ENCODE measurements around the gene GNB1L.

Gene GNB1L

DNA sequence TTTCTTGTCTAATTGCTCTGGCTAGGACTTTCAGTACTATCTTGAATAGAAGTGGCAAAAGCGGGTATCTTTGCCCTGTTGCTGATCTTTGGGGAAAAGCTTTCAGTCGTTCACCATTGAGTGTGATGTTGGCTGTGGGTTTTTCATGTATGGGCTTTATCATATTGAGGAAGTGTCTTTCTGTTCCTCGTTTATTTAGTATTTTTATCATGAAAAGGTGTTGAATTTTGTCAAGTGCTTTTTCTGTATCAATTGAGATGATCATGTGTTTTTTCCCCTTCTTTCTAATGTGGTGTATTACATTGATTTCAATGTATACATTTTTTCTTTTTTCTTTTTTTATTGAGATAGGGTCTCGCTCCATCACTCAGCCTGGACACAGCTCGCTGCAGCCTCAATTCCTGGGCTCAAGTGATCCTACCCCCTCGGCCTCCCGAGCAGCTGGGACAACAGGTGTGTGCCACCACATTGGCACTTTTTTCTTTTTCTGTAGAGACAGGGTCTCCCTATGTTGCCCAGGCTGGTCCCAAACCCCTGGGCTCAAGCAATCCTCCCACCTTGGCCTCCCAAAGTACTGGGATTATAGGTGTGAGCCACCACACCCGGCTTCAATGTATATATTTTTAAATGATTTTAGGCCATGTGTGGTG lies 5.3 kb upstream of the GNB1L start:
- no peak for DNase-seq

DNA sequence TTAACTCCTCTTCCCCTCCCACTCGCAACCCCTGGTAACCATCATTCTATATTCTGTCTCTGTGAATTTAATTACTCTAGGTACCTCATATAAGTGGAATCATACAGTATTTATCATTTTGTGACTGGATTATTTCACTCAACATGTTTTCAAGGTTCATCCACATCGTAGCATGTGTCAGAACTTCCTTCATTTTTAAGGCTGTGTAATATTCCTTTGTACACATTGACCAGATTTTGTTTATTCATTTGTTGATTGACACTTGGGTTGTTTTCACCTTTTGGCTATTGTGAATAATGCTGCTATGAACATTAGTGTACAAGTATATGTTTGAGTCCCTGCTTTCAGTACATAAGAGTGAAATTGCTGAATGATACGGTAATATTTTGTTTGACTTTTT lies 2.7 kb upstream of the GNB1L start:
- DNase-seq, result no peak

GRCh38 chr22:19855504-19856409 lies 1.1 kb upstream of the GNB1L start:
- peak; percentile 71 for DNase-seq

- peak; percentile 25 for DNase-seq
Measured at GRCh38 chr22:19853879-19854777, 546 bp downstream of the GNB1L start.

- no peak for DNase-seq
Measured at GRCh38 chr22:19853058-19853878, 1.4 kb downstream of the GNB1L start.

DNA sequence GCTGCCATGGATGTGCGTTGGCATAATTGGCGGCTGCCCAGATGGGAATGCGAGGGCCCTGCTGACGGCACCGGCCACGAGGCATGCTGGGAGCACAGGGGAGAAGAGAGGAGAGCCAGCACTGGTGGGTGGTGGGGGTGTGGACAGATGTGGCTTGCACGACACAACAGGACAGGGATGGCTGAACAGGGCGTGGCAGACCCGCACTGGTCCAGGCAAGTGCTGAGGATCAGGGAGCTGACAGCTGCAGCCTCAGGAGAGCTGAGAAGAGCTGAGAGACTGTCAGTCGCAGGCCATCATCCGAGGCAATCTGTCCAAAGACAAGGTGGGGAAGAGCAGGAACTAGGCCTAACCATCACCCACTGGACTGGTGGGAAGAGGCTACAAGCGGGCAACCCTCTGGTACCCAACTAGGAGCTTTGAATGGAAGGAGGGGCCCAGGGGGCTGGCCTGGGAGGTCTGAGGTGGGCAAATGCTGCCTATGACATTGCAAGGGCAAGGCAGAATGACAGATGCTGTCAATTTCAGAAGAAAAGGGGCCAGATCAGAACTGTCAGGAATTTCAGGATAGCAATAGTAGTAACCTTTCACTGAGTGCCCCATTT lies 2.4 kb downstream of the GNB1L start:
- no peak for DNase-seq

DNA sequence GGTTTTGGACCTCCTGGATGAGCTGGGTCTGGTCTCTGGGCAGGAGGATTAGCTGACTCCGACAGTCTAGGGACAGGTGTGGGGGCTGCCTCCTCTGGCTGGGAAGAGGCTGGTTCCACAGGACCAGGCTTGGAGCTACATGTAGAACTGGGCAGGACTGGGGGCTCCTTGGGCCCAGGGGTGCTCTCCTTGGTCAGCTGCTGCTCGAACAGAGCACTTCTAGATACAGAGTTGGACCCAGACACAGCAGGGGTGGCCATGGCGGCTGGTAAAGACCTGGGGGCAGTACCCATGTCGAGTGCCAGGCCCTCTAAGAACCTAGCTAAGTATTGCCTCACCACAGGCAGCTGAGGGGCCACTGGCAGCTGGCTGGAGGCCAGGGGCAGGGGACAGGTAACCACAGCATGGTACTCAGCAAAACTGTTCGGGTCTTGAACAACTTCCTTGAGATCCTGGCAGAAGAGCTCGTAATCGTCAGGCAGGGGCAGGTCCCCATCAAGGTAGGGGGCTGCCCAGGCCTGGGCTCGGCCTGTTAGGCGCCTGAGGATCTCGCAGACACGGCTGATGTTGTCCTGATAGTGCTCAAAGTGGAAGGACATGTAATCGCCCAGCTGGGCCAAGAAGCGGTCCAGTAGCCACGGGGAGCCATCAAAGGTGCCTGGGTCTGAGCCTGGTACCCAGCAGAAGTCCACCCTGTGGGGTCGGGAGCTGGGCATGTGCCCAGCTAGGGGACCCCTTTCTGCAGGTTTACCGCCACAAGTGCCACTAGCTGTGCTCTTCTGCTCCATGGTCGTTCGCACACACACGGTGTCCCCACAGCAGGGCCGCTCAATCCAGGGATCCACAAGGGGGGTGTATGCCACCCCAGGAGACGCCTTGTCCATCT lies 3.1 kb downstream of the GNB1L start:
- no peak for DNase-seq

- no peak for DNase-seq
Measured at GRCh38 chr22:19850763-19851109, 3.9 kb downstream of the GNB1L start.

DNA sequence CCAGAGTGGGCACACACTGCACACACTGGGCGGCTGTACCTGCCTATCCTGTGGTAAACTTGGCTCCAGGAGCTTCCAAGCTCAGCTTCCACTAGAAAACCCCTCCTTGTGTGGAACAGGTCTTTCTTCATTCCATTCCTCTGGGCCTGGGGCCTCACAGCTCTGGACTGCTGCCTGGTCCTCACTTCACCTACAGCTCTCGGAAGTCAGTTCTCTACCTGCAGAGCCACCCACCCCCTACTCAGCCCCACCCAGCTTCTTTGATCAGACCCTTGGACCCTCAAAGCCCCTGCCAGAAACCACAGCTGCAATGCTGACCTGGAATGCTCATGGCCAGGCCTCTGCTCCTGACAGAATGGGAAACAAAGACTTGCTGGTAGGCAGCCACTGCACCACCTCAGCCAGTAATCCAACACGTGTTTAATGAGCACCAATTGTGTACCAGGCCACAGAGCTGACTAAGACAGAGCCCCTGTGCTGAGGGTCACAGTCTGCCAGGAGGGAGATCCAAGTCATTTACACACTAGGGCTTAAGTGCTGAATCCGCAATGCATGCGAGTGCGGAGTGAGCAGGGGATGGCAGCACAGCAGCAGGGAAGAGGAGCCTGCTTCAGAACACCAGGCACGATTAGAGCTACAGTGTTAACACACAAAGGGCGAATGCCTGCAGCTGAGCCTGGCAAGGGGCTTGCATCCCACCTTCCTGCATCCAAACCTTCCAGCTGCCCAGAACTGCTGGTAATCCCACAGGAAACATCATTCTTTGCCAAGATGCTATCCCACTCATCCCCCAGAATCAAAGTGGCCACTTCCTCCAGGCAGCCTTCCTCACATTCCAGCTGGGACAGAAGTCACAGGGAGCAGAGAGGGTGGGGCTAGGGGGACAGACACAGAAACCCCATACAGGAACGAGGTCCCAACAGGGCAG lies 4.6 kb downstream of the GNB1L start:
- no peak for DNase-seq

DNA sequence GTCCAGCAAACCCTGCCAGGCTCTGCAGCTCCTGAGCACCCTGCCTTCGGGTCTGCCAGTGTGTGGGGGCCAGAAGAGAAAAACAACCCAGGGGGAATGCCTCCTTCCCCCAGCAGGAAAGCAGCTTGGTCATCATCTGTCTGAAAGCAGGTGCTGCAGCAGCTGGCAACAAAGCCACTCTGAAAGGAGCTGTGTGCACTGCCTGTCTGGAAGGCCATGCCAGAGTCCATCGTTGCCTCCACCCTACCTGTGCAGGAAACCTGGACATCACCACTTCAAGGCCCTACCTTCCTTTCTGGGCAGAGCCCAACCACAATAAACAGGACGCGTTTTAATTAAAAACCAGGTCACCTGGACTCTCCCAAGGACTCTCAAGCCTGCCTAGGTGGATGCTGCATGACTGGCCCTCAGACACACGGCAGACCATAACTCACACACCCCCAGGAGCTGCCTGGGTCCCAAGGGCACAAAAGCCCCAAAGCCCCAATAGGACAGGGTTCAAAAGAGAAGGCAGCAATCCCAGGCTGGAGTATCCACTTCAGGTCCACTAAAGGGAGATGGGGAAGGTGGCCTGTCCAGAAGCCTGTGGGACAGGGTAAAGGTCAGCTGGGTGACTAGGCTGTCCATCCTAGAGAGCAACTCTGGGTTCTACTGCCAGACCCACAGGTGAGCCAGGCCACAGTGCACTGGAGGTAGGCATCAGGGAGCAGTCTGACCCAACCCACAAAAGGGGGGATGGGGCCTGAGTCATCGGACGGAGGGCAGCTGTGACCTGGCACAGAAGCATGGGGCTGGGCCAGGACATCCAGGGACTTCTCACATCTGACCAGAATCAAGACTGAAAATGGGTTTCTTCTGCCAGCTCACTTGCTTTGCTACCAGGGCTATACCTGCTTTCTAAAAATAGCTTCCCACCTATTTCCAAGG lies 6.1 kb downstream of the GNB1L start:
- DNase-seq, result no peak

DNA sequence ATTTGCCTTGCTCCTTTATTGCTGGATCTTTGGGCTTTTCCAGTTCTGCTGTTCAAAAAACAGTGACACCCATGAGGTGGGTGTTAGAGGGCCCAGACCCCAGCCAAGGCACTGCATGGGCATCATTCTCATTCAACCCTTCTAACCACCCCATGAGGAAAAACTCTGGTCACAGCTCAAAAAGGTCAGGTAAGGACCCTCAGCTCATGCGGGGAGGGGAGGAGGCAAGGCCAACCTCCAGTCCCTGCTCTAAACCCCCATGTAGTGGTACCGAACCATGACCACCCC lies 7.4 kb downstream of the GNB1L start:
- DNase-seq, result no peak

GRCh38 chr22:19846620-19847344 lies 7.9 kb downstream of the GNB1L start:
- DNase-seq, result no peak

DNA sequence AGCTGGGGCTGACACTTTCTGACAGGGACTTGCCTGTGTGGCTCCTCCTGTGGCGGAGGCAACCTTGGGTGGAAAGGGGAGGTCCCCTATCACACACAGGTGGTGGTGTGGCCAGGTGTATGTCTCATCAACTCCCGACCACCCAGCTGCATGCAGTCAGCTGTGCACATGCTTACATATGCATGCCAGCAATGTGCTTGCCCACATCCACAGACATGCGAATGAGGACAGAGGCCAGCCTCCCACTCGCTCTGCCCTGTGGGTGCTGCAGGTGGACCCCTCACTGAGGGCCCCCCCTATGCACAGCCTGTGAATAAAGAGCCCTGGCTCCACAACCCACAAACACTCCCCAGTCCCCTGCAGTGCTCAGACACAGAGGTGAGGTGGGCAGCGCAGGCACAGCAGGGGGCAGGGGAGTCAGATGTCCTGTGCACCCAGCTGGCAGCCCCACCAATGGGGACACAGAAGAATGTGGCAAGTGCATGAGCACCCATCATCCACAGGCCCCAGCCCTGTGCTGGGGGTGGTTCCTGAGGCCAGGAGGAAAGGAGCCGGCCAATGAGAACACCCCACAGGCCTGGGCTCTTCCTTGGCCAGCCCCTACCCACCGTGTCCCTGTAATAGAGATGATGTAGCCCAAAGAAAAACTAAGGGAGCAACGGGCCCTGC lies 9.5 kb downstream of the GNB1L start:
- DNase-seq, result no peak

- DNase-seq, result no peak
Measured at GRCh38 chr22:19844377-19845053, 10.2 kb downstream of the GNB1L start.

- no peak for DNase-seq
Measured at GRCh38 chr22:19843857-19844376, 10.8 kb downstream of the GNB1L start.

DNA sequence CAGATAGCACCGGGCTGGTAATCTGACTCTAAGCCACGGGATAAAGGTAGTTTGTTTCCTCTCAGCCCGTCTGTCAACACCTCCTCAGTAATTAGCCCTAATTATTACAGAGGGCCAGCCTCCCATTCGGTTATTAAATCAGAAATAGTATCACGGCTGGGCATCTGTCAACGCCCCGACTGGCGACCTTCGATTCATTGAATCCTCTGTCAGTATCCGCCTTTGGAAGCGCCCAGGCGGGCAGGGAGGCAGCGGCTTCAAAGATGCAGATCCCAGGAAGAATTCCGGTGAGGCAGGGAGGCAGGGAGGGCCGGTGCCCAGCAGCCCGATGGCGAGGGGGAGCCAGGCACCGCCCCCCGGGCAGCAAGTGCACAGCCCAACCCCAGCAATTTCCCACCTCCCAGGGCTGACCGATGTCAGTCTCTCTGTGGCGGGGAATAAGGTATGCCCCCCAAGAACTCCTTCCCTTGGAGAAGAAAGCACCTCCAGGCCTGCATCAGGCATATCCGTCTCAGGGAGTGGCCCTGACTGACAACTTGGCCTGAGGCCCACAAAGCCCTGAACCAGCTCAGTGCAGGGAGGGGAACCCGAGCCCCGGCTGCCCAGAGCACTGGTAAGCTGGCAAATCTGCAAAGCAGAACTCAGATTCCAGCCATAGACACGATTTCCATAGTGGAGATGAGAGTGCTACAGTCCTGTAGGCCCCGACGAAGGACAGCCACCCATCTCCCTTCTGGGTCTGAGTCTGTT lies 11.4 kb downstream of the GNB1L start:
- no peak for DNase-seq

All from stimulated activated CD4-positive, alpha-beta T cell treated with anti-CD3 and anti-CD28 coated beads, Interleukin-4, amount 100 ng/mL, for 24 hours (primary cell).